Breast epithelium (tissue), 3 donors: Measurements from ENCODE around the gene SHLD1.

Experiments
- CTCF ChIP-seq, 3 donors: fragments of 450-650 bp; IDR thresholded peaks; one replicate each; pipeline ENCODE4 v1.5.1; 2016 to 2017; ENCODE audit warnings: antibody characterized with exemption in 3 of 3, mild to moderate bottlenecking in 3 of 3, moderate library complexity in 3 of 3
- POLR2A ChIP-seq: fragments of 450-650 bp; IDR thresholded peaks from one replicate; pipeline ENCODE4 v1.6.1; 2016; ENCODE audit warnings: antibody characterized with exemption, mild to moderate bottlenecking, moderate library complexity
- POLR2AphosphoS5 ChIP-seq, 3 donors: sonication (generic); formaldehyde crosslinking; IDR thresholded peaks; one replicate each; pipeline ENCODE4 v1.6.1; 2017; ENCODE audit warnings: antibody characterized with exemption in 3 of 3

- TF ChIP-seq CTCF (IDR thresholded peaks at IDR 0.05) (no peak), POLR2A (no peak), POLR2AphosphoS5 (IDR thresholded peaks at IDR 0.05) (peak in 1 of 3 donors; percentile 15)
These were observed 31.2 kb upstream of the SHLD1 start for GRCh38 chr20:5718896-5719595.
